Hindlimb muscle (tissue), 1 donor: ENCODE data around the gene TRDN. TPM values are rescaled to one million over a fixed set of nuclear protein-coding genes. Genes with fewer than 3 reads are reported as not detected.
A peak's percentile ranks its signal among the peaks of the same experiment; 100 is the strongest.

Experiments
- DNase-seq: peaks from one replicate; pipeline ENCODE4 v3.0.0-alpha.2; 2013
- polyA plus RNA-seq: library from polyadenylated mRNA; unstranded; fragments of 120-200 nt; gene quantifications from one replicate; pipeline ENCODE4 v1.2.1, GENCODE V29; 2013; ENCODE audit not compliant: insufficient read length

TRDN gene
- polyA plus RNA-seq, 1 donor, result 189 TPM

DNA sequence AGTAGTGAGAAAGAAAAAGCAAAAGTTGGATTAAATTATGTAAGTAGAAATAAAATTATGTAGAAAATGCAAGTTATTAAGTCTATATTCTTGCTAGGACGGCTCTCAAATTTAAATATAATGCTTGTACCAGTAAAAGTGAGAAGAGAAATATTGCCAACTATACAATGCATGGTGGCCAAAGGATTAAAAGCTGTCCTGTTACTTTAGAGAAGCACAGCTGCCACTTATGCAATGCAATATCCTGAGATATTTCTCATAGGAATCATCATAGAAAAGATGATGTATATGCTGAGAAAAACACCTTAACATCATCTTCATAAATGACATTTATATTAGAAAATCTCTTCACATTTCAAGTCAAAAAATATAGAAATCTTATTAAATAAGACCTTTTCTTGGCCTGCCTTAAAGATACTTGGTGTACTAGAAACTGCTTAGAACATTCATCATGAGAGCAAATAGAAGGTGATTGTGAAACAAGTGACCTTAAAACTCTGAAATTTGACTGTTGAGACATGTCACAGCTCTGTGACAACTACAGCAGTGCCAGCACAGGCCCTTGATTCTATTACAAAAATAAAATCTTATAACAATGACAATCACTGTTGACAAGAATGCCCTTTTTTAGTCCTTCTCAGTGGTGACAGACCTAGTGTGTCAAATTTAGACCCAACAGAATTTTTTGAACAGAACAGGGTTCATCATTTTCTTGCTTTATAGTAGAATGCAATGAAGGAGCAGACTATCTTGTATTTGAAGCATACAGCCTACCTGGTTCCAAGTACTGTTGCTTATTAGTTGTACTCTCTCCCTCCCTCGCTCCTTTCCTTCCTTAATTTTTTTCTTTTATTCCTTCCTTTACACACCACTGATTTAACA is 467.6 kb downstream of the TRDN start:
- DNase-seq, result no peak

- DNase-seq, result peak; percentile 18
Observed at GRCh38 chr6:123168466-123168865, 468.3 kb downstream of the TRDN start.

Other genes starting within 250 kb of the TRDN start
- 5.2 TPM for gene NKAIN2, start 166.9 kb upstream of the TRDN start, polyA plus RNA-seq